Measurements from ENCODE around the gene CRTAC1.

- TF ChIP-seq POLR2A (IDR thresholded peaks at IDR 0.05; ENCODE audit: low read depth, low read length): no peak
- TF ChIP-seq POLR2AphosphoS2 (IDR thresholded peaks at IDR 0.05; ENCODE audit: low read depth, low read length): no peak
- no peak for TF ChIP-seq TAF1 (IDR thresholded peaks at IDR 0.05; ENCODE audit: borderline replicate concordance, low read depth, low read length)
- TF ChIP-seq EP300 (IDR thresholded peaks at IDR 0.05; ENCODE audit: borderline replicate concordance in 1 of 2, control insufficient read depth in 1 of 2, low read depth in 2 of 2, low read length in 2 of 2): no peak
These were observed 107.4 kb downstream of the CRTAC1 start for GRCh38 chr10:97923057-97923456.

Data from GM12878 (cell line).